CD14-positive monocyte (primary cell): ENCODE data around the gene DIS3L2. TPM values are rescaled to one million over a fixed set of nuclear protein-coding genes. Genes with fewer than 3 reads are reported as not detected.

Source experiments
- DNase-seq, 3 donors: peaks; one replicate each; pipeline ENCODE4 v3.0.0-alpha.2; 2011 to 2022
- H2AFZ ChIP-seq: 2 replicates; pipeline ENCODE4 v1.6.0; 2012; ENCODE audit warnings: mild to moderate bottlenecking, low read depth, low read length, inconsistent platforms; ENCODE audit not compliant: insufficient read depth, poor library complexity, severe bottlenecking
- H3K27ac ChIP-seq, 2 donors: 1 replicate in 1 of 2; 2 replicates in 1 of 2; pipeline ENCODE4 v1.5.1; 2012 to 2013; ENCODE audit warnings: low read length in 2 of 2, control low read depth in 1 of 2, inconsistent platforms in 1 of 2, low read depth in 1 of 2, mild to moderate bottlenecking in 1 of 2
- H3K27me3 ChIP-seq, 2 donors: one replicate each; pipeline versions ENCODE4 v1.6.0 to v1.6.1; 2011 to 2013; ENCODE audit warnings: low read length in 2 of 2; ENCODE audit not compliant: control insufficient read depth in 2 of 2, insufficient read depth in 2 of 2
- H3K36me3 ChIP-seq, 2 donors: replicated peaks in 1 of 2; 1 replicate in 1 of 2; 2 replicates in 1 of 2; pipeline versions ENCODE4 v1.5.1 to v1.6.1; 2012 to 2013; ENCODE audit warnings: low read length in 2 of 2, control low read depth in 1 of 2, inconsistent platforms in 1 of 2, mild to moderate bottlenecking in 1 of 2; ENCODE audit not compliant: insufficient read depth in 2 of 2, control insufficient read depth in 1 of 2
- H3K4me1 ChIP-seq, 2 donors: 1 replicate in 1 of 2; 2 replicates in 1 of 2; pipeline versions ENCODE4 v1.5.1 to v1.6.1; 2012 to 2013; ENCODE audit warnings: low read length in 2 of 2, control low read depth in 1 of 2, inconsistent platforms in 1 of 2, mild to moderate bottlenecking in 1 of 2, moderate library complexity in 1 of 2; ENCODE audit not compliant: insufficient read depth in 2 of 2, control insufficient read depth in 1 of 2
- H3K4me2 ChIP-seq: replicated peaks from 2 replicates; pipeline ENCODE3; 2012; ENCODE audit warnings: low read length, moderate library complexity, mild to moderate bottlenecking; ENCODE audit not compliant: poor library complexity, severe bottlenecking; ENCODE audit errors: extremely low read depth
- H3K4me3 ChIP-seq, 3 experiments: fragments of 200-600 bp in 1 of 3; sonication (generic) in 1 of 3; replicated peaks in 1 of 3; 1 replicate in 2 of 3; 2 replicates in 1 of 3; pipeline ENCODE4 v1.5.1; 2011 to 2013; ENCODE audit warnings: low read length in 3 of 3, mild to moderate bottlenecking in 3 of 3, control low read depth in 2 of 3, low read depth in 2 of 3, inconsistent platforms in 1 of 3, moderate library complexity in 1 of 3
- H3K79me2 ChIP-seq: 2 replicates; pipeline ENCODE4 v1.6.0; 2012; ENCODE audit warnings: mild to moderate bottlenecking, control low read depth, inconsistent platforms, low read length, moderate library complexity; ENCODE audit not compliant: insufficient read depth
- H3K9ac ChIP-seq: 2 replicates; pipeline ENCODE4 v1.6.0; 2017; ENCODE audit warnings: low read length, mild to moderate bottlenecking; ENCODE audit not compliant: insufficient read depth, poor library complexity, severe bottlenecking
- H3K9me3 ChIP-seq, 2 donors: replicated peaks in 1 of 2; 1 replicate in 1 of 2; 2 replicates in 1 of 2; pipeline versions ENCODE4 v1.5.1 to v1.6.1; 2012 to 2013; ENCODE audit warnings: low read length in 2 of 2, control low read depth in 1 of 2; ENCODE audit not compliant: control insufficient read depth in 1 of 2, insufficient read depth in 1 of 2
- H4K20me1 ChIP-seq: 2 replicates; pipeline ENCODE4 v1.6.0; 2012; ENCODE audit warnings: mild to moderate bottlenecking, low read length, control low read depth, moderate library complexity; ENCODE audit not compliant: insufficient read depth
- H3K27ac Mint-ChIP-seq, 7 donors: one replicate each; pipeline ENCODE4 v1.8.0; 2020; ENCODE audit warnings: mild to moderate bottlenecking in 7 of 7, mixed read lengths in 7 of 7, moderate library complexity in 6 of 7, inconsistent platforms in 2 of 7
- H3K27me3 Mint-ChIP-seq, 3 donors: one replicate each; pipeline ENCODE4 v1.8.0; 2021 to 2022; ENCODE audit warnings: low read depth in 3 of 3, mild to moderate bottlenecking in 3 of 3, mixed read lengths in 3 of 3, moderate library complexity in 3 of 3, inconsistent platforms in 1 of 3
- H3K36me3 Mint-ChIP-seq, 2 donors: one replicate each; pipeline ENCODE4 v1.8.0; 2020; ENCODE audit warnings: mixed read lengths in 2 of 2, inconsistent platforms in 1 of 2, mild to moderate bottlenecking in 1 of 2
- H3K4me1 Mint-ChIP-seq: one replicate; pipeline ENCODE4 v1.8.0; 2020; ENCODE audit warnings: mild to moderate bottlenecking, mixed read lengths
- H3K4me3 Mint-ChIP-seq, 2 donors: one replicate each; pipeline ENCODE4 v1.8.0; 2020; ENCODE audit warnings: mild to moderate bottlenecking in 2 of 2, mixed read lengths in 2 of 2, moderate library complexity in 1 of 2
- H3K9me3 Mint-ChIP-seq, 7 donors: one replicate each; pipeline ENCODE4 v1.8.0; 2020 to 2022; ENCODE audit warnings: mixed read lengths in 7 of 7, mild to moderate bottlenecking in 6 of 7, moderate library complexity in 6 of 7, inconsistent platforms in 2 of 7
- WGBS: methylation state at CpG from one replicate; pipeline ENCODE4 v1.1.5; 2013; ENCODE audit warnings: missing lambda C conversion rate; ENCODE audit not compliant: insufficient coverage; 5-methylcytosine and 5-hydroxymethylcytosine counted together
- intact Hi-C, 2 donors: fragments of 100-400 bp; cut with micrococcal nuclease; formaldehyde crosslinking; loops; one replicate each; pipeline versions ENCODE4 v1.15.0 to v1.15.1; 2023
- polyA plus RNA-seq, 3 donors: library from polyadenylated mRNA; depleted of rRNA in 1 of 3; unstranded in 2 of 3; stranded (reverse) in 1 of 3; fragments of 300-500 nt in 2 of 3; fragments of >200 nt in 1 of 3; fragmentation: Illumina TruSeq in 2 of 3; gene quantifications; 1 replicate in 2 of 3; 2 replicates in 1 of 3; pipeline ENCODE4 v1.2.3, GENCODE V29; 2012 to 2021
- TF ChIP-seq, protein P1 (sequence below): fragments of 200-600 bp; IDR thresholded peaks from one replicate; pipeline ENCODE4 v1.8.0; 2022; ENCODE audit warnings: antibody characterized with exemption, mild to moderate bottlenecking

DIS3L2 gene
- polyA plus RNA-seq, 3 donors: 6.0 to 21.7 (median 6.4) TPM

DNA sequence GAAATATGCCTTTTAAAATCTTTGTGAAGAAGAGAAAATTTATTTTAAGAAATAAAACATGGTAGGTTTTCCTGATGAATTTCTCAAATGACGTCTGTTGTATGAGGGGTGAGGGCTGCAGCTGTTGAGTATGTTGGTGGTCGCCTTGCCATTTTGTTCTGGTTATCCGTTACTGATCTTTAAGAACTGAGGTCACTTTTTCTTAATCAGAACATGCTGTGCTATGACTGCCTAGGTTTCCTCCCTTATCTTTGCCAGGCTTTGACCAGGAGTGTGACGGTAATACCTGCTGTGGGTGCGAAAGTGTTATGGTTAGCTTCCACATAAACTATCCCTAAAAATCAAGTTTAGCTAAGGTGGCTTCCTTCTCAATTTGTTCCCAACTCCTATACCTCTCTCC lies 176.9 kb downstream of the DIS3L2 start:
- H3K79me2 ChIP-seq: no peaks in the 10 kb centered on the region
- H3K36me3 Mint-ChIP-seq: peaks cover 15 to 21% of the 10 kb centered on the region in 2 donors
- no peak overlapping the region for H3K4me2 ChIP-seq
- H3K9ac ChIP-seq: no peak overlapping the region
- TF ChIP-seq, protein P1, sequence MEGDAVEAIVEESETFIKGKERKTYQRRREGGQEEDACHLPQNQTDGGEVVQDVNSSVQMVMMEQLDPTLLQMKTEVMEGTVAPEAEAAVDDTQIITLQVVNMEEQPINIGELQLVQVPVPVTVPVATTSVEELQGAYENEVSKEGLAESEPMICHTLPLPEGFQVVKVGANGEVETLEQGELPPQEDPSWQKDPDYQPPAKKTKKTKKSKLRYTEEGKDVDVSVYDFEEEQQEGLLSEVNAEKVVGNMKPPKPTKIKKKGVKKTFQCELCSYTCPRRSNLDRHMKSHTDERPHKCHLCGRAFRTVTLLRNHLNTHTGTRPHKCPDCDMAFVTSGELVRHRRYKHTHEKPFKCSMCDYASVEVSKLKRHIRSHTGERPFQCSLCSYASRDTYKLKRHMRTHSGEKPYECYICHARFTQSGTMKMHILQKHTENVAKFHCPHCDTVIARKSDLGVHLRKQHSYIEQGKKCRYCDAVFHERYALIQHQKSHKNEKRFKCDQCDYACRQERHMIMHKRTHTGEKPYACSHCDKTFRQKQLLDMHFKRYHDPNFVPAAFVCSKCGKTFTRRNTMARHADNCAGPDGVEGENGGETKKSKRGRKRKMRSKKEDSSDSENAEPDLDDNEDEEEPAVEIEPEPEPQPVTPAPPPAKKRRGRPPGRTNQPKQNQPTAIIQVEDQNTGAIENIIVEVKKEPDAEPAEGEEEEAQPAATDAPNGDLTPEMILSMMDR: no peak
- peaks cover 0 to 10% of the 10 kb centered on the region in 2 donors for H3K36me3 ChIP-seq
- no peaks in the 10 kb centered on the region for H3K4me1 ChIP-seq
- intact Hi-C loops: loop anchor here in 1 of 2 donors (10.0 kb wide), 1 partner anchor 214 kb away; the partner anchor contains the start of gene NPPC
- no peaks in the 10 kb centered on the region for H3K27me3 ChIP-seq
- no peak overlapping the region for H2AFZ ChIP-seq
- no peak overlapping the region for H3K4me3 Mint-ChIP-seq
- no peaks in the 10 kb centered on the region for H3K27me3 Mint-ChIP-seq
- H3K4me1 Mint-ChIP-seq: peaks cover 5% of the 10 kb centered on the region
- no CpG with 5 or more reads among the region's 5 CpGs for WGBS
- H3K27ac Mint-ChIP-seq: no peak overlapping the region
- no peaks in the 10 kb centered on the region for H3K9me3 ChIP-seq
- H3K27ac ChIP-seq: no peak overlapping the region
- DNase-seq: no peak
- no peak overlapping the region for H3K4me3 ChIP-seq
- no peaks in the 10 kb centered on the region for H4K20me1 ChIP-seq
- no peaks in the 10 kb centered on the region for H3K9me3 Mint-ChIP-seq

DNA sequence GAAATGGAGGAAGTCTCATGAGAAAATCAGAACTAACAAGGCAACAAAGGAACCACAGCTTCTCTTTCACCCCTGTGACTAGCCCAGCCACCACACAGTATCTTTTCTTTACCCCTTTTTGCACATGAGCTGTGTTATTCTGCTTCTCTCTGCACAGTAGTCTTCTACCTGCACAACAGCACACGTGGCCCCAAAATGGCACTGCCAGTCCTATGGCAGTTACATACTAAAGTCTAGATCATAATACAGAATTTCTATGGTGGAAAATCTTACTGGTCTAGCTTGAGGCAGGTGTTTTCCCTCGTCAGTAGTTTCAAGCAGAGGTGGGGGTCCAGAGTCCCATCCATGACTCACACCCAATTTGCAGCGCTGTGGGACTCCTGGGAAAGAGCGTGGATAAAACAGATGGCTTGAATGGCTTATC lies 177.7 kb downstream of the DIS3L2 start:
- H3K4me1 ChIP-seq: no peaks in the 10 kb centered on the region
- DNase-seq: no peak
- H3K4me1 Mint-ChIP-seq: peaks cover 5% of the 10 kb centered on the region
- peaks cover 0 to 10% of the 10 kb centered on the region in 2 donors for H3K36me3 ChIP-seq
- no peak overlapping the region for H3K4me3 ChIP-seq
- no peaks in the 10 kb centered on the region for H3K27me3 Mint-ChIP-seq
- H3K27ac Mint-ChIP-seq: no peak overlapping the region
- no peaks in the 10 kb centered on the region for H3K27me3 ChIP-seq
- no peak overlapping the region for H3K4me2 ChIP-seq
- intact Hi-C loops: loop anchor here in 1 of 2 donors (10.0 kb wide), 1 partner anchor 214 kb away; the partner anchor contains the start of gene NPPC
- H3K27ac ChIP-seq: no peak overlapping the region
- no peaks in the 10 kb centered on the region for H3K9me3 ChIP-seq
- no peaks in the 10 kb centered on the region for H4K20me1 ChIP-seq
- TF ChIP-seq, protein P1: no peak
- no peaks in the 10 kb centered on the region for H3K79me2 ChIP-seq
- peaks cover 14 to 20% of the 10 kb centered on the region in 2 donors for H3K36me3 Mint-ChIP-seq
- no peak overlapping the region for H3K4me3 Mint-ChIP-seq
- WGBS: no CpG with 5 or more reads among the region's 4 CpGs
- no peak overlapping the region for H3K9ac ChIP-seq
- H2AFZ ChIP-seq: no peak overlapping the region
- H3K9me3 Mint-ChIP-seq: no peaks in the 10 kb centered on the region
